NCI-H82 (cell line): ENCODE data around the gene OR4D1.

Experiments
- DNase-seq: peaks from one replicate; lab custom pipeline; 2025; lab: John Stamatoyannopoulos, UW

OR4D1 gene

DNA sequence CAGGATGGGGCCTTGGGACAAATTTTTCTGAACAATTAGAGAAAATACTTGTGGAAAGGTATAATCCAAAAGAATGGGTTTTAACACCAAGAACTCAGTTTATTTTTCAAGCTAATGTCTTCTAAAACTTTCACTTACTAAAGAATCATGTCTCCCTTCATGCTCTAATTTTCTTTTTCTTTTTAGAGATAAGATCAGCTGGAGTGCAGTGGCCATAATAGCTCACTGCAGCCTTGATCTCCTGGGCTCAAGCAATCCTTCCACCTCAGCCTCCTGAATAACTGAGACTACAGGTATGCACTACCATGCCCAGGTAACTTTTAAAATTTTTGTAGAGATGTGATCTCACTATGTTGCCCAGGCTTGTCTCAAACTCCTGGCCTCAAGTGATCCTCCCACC, 5.5 kb downstream of the OR4D1 start:
- no peak for DNase-seq

DNA sequence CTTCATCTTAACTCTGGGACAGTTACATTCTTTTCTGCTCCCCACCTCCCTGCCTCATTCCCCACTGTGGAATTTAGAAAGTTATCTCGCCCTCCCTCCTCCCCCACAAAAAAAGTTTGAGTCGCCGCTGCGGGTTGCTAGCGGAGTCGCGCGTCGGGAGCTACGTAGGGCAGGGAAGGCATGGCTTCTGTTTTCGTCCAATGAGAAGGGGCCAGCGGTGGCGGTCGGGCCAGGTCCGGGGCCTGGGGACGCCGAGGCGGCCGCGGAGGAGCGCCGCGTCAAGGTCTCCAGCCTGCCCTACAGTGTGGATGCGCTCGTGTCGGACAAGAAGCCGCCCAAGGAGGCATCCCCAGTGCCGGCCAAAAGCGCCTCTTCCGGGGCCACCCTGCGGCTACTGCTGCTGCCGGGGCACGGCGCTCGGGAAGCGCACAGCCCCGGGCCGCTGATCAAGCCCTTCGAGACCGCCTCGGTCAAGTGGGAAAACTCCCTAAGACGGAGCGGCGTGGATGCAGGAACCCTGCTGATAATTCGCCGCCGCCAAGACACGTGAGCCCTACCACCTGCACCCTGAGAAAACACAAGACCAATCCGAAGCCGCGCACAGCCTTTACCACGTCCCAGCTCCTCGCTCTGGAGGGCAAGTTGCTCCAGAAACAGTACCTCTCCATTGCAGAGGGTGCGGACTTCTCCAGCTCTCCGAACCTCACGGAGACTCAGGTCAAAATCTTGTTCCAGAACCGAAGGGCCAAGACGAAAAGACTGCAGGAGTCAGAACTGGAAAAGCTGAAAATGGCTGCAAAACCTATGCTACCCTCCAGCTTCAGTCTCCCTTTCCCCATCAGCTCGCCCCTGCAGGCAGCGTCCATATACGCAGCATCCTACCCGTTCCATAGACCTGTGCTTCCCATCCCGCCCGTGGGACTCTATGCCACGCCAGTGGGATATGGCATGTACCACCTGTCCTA, 8.9 kb downstream of the OR4D1 start:
- peak; percentile 72 for DNase-seq

DNA sequence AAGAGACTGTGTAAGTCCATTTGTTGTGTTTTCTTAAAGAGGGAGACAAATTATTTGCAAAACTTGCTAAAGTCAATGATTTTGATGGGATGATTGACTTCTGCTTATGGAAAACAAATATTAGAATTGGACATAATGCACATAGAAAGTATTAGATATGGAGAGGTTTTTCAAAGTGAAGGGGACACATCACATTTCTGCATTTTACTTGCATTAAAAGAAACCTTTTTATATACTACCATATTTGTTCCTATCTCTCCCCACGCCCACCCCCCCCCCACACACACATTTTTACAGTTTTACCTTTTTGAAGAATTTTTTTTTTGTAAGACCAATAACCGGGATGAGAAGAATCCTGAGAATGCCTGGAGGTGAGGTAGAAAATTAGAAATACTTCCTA, 10.0 kb downstream of the OR4D1 start:
- no peak for DNase-seq

DNA sequence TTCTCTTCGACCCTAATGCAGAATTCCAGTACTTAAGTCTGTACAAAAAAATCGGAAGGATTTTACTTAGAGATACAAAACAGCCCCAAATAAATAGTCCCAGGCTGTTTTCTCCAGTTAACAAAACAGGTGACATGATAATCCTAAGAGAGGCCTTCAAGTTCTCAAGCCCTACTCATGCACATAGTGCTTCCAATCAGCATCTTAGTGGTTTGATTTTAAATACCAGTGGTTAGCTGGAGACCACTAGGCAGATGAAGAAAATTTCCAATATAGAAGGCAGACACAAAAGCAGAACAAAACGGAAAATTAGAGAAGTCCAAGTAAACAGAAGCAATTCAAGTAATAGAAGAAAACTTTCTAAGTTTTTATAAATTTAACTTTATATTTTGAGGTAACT, 13.4 kb downstream of the OR4D1 start:
- no peak for DNase-seq

DNA sequence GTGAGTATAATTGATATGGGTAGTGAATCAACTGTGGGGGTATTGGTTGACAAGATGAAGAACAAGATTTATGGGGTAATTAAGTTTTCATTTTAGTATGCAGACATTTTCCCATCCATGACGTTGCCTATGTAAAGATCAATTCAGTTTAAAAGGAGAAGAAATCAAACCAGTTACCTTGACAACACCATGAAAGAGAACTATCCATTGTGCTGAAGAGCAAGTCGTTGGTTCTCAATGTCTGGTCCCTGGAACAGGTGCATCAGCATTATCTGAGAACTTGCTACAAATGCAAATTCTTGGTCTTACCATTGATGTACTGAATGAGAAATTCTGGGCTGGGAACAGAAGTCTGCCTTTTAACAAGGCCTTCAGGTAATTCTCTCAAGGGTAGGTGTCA, 17.8 kb downstream of the OR4D1 start:
- no peak for DNase-seq

DNA sequence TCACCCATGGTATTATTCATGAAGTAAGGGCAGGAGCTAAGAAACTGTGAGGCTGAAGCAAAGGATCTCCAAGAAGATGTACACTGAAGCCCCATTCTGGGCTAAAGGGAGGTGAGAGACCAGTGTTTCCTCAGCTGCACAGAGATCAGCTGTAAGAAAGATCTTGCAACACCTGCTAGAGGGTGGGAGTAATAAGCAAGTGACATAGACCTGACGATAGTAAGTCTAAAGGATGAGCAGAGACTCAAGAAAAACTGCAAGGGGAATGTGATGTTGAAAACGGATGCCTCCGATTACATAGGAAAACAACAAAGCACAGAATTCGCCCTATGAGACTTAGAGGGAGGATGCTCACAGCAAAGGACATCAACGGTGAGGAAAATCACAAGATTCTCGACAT, 18.5 kb downstream of the OR4D1 start, which contains the start of gene OR4D2:
TSS of gene OR4D2 (plus strand) at position 301 of the 400 bp plus-strand sequence. CDS start 2,674 bp downstream, outside the sequence.
- DNase-seq = no peak

DNA sequence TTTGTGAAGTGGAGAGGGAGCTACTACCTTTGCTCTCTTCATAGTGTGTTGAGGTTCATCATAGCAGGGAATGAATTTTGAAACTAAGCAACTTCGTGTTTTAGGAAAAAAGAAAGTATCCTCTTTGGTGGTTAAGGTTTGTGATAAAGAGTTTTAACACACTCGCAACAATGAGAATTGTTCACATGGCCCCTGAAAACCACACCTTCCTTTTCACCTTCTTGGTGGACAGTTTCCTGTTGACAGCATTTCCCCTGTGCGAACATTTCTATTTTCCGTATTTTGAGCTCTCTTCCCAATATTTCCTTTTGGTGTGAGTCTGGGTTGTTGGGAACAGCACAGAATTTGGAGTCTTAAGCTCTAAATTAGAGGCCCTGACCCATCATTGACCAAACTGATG, 22.4 kb downstream of the OR4D1 start:
- DNase-seq = no peak

DNA sequence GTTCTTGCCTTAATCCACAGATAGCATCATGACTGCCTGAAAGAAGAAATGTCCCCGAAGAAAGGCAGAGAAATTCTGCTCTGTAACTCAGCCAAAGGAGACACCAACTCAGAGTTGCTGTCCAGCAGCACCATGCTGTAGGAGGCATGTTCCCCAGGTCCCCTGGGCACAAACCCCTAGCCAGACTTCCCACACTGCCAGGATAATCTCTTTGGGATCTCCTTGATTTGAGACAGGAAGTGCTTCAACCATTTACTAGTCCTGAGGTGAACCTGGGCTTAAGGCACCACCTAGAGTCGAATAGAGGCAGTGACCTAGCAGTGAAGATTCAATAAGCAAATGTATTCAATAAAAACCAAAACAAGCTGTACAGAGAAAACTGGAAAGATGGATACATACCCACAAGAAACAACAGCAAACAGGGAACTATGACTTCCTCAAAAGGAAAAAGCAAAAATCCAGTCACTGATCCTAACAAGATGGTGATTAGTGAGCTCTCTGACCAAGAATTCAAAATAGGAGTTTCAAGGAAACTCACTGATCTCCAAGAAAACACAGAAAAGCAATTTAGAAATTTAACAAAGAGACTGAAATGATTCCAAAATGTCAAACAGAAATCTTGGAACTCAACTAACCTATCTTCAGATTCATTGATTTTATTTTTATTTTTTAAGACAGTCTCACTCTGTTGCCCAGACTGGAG, 24.3 kb downstream of the OR4D1 start:
- peak; percentile 93 for DNase-seq

DNA sequence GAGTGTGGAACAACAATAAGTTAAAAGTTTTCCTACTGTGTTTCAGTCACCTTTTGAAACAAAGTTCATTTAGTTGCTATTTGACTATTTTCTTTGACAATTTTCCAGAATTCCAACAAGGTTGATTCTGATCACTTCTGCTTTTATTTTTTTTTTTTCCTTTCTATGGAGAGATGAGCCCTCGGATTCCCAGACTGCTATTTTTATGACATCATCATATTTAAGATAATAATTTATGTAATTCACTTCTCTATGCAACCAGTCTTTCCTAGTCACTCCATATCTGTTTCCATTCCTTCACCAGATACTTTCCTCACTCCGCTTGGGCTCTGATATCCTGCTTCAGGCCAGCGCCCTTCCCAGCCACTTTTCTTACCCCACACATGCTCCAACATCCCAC, 26.7 kb downstream of the OR4D1 start:
- DNase-seq = no peak

DNA sequence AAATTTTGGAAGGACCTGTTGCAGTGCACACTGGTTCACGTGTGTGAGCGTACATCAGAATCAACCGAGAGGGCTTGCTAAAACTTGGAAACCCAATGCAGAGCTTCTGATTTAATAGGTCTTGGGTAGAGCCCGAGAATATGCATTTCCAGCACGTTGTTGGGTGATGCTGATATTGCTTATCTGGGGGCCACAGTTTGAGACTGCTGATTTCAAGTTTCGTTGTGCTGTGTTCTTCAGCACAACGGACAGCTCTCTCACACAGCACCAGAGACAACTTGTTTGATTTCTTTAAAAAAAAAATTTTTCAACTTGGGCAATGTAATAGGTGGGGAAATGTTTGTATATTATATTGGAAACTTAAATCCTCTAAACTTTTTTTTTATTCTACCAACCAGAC, 28.0 kb downstream of the OR4D1 start:
- no peak for DNase-seq

DNA sequence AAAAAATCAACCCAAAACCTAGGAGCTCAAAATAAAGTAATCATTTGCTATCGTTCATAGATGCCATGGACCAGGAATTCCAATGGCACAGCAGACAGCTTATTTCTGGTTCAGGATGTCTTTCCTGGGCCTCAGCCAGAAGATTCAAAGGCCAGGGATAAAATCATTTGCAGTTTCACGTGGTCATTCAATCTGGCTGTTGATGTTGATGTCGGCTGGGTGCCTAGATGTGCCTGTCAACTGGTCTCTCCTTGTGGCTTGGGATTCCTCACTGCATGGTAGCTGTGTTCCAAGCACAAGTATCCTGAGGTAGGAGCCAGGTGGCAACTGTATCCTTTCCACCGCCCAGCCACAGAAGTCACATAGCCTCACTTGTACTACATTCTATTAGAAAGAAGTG, 33.6 kb downstream of the OR4D1 start:
- no peak for DNase-seq

DNA sequence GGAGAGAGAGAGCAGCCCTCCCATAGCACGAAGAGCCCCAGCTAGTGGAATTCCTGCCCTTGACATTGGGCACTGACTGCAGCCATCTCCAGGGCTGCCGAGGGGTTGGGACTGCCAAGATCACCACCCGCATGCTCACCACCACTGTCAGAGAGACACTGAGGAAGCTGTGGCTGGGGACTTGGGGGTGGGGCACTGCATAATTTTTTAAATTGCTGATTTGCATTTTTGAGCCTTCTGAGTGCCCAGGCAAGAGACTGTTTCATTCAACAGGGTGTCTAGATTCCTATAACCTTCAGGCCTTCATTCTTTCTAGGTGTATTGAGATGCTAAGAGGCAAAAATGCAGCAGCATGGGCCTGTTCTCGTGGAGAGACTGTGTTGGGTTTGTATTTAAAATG, 35.3 kb downstream of the OR4D1 start:
- DNase-seq = no peak

DNA sequence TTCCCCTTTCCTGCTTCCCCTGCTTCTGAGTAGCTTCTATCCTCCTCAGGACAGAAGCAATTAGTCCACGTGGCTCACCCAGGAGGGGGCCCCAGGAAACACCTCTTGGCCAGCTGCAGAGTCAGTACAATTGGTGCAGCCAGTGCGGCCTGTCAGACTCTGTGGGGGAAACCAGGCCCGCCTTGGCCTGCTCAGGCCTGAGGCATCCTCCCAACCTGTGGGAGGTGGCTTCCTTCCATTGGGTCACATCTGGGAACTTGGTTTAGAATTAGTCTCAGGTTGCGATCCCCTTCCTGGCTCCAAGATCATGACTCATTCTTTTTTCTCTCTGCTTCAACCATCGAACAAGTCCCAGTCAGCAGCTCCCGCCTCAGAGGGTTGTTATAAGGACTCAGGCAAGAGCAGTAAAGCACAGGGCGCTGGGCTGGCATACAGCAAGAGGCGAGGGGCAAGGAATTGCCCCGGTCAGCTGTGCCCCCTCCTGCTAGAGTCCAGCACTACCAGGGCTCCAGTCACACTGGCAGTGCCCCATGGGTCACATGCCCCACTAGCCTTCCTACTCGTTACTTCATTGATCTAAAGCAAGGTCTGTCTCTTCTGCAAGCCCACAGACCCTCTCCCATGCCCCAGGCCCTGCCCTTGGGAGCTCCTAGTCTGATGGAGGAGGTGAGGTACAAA, 36.3 kb downstream of the OR4D1 start:
- DNase-seq = no peak

DNA sequence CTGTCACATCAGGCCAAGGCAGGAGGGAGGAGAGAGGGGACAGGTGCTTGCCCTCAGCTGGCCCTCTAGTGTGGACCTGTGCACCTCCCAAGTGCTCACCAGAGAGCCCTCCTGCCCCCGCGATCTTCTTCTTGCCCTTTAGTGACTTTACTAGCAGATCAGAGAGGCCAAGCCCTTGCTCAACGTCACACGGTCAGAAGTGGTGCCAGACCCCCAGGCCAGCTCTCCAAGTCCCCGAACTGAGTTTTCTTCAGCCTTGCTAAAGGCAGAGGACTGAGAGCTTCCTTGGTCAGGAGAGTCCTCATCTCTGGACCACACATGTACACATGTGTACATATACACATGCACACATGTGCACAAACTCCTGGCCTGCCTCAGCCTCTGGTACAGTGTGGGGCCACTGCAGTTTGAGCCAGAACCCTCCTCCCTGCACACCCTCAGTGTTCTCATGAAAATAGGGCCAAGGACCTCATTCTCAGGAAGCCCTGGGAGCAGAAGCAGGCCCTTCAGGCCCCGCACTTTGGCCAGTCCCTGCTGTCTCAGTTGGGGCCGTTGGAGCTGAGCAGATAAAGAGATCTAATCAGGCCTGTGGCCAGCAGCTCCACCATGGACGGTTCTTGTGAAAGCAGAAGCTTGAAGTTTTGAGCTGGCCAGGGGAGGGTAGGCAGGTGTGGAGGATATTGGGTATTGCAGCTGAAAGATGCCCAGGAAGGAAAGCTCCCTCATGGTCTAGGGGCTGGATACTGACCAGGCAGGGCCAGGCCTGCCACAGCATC, 37.0 kb downstream of the OR4D1 start:
- DNase-seq = no peak

DNA sequence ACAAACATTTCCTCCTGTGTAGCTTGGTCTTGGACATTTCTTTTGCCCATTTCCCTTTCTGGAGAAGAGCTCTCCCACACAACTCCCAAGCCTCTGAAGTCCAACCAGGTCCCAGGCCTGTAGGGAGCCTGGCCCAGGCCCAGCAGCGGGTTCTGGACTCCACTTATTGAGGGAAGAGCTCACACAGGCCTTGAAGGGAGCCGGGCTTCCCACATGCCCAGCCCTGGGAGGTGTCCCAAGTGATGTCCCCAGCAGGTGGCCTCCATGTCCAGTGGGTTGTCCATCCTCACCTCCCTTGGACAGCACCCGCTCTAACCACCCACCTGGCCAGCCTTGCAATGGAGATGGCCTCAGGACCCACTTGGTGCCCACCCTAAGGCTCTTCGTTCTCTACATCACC, 38.4 kb downstream of the OR4D1 start:
- DNase-seq = no peak

DNA sequence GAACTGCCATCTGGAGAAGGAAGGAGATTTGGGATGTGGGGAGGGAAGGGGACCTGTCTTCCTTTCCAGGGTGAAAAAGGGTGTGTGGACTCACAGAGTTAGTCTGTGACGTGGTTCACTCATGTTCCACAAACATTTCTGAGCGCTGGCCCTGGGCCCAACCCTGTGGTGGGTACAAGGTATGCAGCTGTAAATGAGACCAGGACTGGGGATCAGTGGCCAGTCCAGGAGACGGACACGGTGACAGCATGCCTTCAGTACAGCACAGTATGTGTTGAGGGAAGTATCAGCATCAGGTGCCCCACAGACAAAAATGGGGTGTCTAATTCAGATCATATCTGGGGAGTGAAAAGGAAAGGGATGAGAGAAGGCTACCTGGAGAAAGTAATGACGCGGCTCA, 38.9 kb downstream of the OR4D1 start:
- no peak for DNase-seq

DNA sequence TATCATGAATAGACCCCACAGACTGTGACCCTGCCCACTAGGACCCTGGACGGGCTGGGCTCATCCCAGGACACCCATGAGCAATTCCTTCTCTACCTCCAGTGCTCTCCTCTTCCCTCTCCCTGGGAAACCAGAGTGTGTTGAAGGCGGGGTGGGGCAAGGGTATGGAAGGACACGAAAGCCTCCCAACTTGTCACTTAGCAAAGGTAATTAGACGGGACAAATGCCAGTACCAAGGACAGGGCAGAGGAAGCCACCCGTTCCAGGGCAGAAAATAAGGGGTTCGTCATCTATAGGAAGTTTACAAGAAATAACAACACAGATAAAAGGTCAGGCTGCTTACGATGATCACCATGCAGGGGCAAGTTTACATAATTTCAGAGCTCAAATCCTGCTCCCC, 39.5 kb downstream of the OR4D1 start:
- DNase-seq = no peak

DNA sequence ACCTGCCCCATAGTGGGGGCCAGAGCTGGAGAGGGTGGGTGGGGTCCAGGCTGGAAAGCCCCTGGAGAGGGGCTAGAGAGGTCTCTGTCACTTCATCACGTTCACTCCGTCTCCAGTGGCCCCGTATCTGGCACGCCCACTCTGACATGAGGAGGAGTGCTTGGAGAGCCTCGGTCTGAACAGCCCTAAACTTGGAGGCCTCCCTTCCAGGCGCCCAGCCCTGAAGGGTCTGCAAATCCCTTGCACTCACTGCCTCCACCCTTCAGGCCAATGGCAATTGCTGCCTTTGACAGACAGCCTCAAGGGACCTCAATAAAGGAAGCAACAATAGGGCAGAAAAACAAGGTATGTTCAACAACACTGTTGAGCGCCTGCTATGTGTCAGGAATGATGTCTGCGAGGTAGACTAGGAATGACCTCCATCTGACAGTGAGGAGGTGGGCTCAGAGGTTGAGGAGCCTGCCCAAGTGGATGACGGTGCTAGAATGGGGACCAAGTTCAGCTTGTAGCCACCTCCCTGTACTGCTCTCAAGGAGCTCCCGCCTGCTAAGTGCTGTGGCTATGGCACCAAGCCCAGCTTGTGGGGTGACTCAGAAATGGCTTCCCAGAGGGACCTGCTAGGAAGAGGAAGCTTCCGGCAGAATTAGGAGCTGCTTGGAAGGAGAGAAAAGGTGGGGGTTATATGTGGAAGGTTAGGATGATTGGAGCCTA, 41.4 kb downstream of the OR4D1 start:
- no peak for DNase-seq

DNA sequence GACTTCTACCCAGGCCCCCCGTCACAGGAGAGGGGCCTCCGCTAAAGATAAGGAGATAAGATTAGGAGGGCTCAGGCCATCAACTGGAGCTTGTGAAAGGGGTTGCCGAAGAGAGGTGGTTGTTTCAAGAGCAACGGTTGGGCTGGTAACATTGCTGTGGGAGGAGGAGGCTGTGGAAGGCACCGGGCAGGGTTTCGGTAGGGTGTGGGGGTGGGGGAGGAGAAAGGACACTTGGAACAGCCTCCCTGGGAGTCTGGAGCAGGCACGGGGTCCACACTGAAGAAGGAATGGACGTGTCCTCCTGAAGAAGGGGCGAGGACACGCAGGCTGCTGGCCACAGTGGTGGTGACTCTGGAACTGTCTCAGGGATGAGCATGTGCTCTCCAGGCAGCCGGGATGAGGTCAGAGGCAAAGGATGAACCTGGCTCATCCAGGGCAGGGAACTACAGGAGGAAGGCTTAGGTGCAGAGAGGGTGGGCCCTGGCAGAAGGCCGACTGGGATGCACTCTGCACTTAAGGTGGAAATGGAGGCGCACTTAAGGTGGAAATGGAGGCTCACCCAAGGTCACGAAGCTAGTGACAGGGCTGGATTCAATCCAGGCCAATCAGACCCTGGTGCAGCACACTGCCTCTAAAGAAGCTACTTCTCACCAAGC, 43.2 kb downstream of the OR4D1 start:
- peak; percentile 35 for DNase-seq

DNA sequence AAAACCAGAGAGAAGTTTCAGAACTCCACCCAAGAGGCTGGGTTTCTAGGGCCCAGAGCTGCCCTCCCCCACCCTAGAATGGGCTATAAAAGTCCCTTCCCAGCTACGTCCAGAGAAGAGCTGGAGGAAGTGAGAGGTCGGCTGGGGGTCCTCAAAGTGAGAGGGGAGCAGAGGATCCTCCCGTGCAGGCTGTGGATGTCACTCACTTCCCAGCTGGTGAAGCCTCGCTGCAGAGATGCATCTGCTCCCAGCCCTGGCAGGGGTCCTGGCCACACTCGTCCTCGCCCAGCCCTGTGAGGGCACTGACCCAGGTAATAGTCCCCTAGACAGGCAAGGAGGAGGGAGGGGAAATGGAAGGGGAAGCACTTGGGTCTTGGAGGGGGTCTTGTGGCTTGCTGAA, 44.4 kb downstream of the OR4D1 start, which contains the start of gene EPX:
TSS of gene EPX (plus strand) at position 115 of the 400 bp plus-strand sequence. CDS start at position 236, 121 bp downstream.
- DNase-seq = no peak
